GM19455 (cell line): ENCODE measurements around the gene IMPA2.
A peak's percentile ranks its signal among the peaks of the same experiment; 100 is the strongest.

Experiments
- ATAC-seq: cut with Tn5 transposase; IDR thresholded peaks from one replicate; pipeline ENCODE4 v1.9.1; 2021; ENCODE audit not compliant: unreplicated experiment

The IMPA2 gene

DNA sequence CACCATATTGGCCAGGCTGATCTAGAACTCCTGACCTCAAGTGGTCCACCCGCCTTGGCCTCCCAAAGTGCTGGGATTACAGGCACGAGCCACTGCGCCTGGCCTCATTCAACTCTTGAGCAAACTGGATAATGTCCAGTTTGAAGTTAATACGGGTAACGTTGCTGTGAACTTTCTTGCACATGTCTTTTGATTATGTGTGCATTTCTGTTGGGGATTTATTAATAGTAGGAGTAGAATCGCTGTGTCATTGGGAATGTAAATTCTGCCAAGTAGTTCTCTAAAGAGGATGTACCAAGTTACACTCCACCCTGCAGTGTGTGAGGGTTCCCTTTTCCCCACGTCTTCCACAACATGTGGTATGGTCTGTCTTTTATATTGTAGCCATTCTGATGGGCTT lies 6.2 kb downstream of the IMPA2 start:
- no peak for ATAC-seq

DNA sequence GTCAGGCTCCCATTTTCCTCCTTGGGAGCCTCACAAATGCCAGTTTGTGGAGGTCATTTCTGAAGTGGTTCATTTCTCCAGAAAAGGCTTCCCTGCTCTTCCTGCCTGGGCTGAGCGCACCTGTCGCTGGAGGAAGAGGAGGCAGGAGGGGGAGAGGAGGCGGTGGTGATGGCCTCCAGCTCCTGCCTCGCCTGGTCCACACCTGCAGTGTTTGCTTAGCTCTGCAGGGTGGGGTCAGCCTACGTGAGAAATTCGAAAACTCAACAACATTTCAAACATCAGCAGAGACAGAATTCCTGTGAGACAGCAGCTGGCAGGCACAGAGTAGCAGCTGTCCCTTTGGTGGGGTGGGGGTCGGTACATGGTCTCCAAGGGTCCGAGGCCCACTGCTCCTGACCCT lies 7.9 kb downstream of the IMPA2 start:
- ATAC-seq = no peak

DNA sequence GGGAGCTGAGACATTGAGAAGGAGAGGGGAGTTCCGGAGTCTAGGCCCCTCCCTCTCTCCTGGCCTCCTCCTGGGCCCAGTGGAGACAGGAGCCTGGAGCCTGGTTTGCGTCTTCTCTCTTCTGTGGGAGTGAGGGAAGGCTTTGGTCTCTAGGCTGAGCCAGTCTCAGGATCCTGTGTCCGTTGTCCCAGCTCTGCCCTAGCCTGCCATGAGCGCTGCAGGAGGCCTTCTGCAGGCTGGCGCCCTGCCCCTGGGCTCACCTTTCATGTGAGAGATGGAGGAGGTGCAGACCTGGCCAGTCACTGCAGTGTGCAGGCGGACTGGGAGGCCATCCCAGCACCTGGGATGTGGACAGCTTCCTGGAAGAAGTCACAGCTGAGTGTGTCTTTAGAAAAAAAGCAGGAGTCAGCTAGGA lies 8.7 kb downstream of the IMPA2 start:
- ATAC-seq = no peak

DNA sequence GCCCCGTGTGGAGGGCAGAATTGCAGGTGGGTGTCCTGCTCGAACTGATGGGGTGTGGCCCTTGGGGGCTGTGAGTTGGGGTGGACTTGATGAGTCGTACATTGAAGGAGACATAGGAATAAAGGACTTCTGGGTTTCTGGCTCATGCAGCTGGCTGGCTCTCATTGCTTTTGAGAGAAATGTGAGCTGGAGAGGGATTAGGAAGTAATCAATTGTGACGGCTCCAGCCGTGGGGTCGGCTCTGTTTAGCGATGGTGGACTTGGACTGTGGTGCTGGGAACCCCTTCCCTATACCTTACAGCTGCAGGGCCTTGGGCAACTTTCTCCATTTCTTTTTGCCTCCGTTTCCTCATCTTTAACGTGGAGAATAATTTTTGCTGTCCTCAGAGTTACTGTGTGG lies 9.2 kb downstream of the IMPA2 start:
- no peak for ATAC-seq

DNA sequence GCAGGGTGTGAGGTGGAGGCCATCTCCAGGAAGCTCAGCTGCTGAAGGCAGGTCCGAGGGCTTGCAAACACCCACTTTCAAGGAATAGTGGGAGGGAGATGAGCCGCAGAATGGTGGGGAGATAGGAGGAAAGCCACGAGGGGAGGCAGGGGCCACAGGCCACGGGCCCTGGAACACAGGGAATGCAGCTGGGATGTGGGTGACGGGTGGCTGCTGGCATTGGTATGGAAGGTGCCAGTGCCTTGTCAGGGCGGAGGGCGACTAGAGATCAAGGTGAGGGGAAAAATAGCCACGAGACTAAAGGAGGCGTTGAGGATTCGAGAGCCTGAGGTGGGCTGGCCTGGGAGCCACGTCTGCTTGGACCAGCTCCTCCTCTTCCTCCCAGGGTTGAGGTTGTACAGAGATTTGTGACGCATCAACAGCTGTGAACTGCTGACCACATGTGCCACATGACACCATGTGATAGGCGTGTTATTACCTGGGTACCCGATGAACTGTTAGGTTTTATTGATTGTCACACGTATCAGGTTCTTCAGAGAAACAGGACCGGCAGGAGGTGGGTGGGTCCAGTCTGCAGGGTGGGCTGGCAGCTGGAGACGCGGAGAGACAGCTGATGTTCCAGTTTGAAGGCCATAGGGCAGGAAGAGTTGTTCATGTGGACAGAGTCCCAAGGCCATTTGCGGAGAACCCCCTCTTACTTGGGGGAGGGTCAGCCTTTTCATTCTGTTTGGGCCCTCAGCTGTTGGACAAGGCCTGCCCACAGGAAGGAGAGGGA lies 9.9 kb downstream of the IMPA2 start:
- ATAC-seq = no peak

DNA sequence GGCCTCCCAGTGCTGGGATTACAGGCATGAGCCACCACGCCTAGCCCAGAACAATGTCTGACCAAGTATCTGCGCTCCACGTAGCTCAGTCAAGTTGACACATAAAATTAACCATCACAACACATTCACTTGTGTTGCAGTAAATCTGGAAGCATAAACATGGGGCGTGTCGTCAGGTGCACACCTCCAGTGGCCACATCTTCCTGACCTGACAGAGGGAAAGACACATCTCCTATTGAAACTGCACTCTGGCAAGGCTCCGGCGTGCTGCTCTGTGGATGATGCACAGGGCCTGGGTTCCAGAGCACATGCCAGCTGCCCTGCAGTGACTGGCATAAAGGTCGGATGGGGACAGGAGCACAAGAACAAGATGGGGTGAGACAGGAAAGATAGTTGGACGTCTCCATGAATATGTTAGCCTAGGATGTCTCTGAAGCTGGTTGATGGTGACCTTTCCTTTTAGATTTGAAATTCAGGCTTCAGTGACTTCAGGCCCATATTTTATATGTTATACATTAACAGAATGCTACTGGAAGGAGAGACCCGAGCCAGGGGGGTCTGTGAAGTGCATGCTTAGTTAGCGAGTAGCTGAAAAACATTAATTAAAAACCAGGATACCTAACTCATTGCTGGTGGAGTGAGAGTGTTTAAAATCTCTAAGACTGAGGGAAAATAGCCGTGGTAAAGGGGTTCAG lies 10.9 kb downstream of the IMPA2 start:
- ATAC-seq = no peak

DNA sequence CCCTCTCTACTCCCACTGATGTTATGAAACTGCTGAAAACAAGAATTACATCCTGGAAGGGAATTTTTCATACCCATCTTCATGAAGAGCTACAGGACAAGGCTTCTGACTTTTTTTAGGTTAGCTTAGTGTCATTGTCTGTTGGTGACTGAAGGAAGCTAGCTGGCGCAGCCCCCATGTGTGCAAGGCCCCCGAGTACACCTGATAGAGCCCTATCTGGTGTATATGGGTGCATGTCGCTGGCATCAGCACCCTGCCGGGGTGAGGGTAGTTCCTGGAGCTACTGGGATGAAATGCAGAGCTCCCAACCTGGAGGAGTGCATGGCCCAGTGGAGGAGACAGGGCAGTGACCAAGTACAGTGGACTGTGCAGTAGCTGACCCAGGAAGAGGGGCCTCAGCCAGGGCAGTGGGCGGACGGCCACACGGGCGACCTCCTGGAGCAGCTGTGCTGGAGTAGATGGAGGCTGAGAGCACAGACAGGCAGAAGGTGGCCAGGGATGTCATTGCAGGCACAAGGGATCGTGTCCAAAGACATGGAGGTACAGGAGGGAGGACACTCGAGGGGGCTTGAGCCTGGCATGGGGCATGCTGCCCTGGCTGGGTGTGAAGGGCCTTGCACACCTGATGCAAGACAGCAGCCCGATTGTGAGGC lies 12.1 kb downstream of the IMPA2 start:
- ATAC-seq = no peak

DNA sequence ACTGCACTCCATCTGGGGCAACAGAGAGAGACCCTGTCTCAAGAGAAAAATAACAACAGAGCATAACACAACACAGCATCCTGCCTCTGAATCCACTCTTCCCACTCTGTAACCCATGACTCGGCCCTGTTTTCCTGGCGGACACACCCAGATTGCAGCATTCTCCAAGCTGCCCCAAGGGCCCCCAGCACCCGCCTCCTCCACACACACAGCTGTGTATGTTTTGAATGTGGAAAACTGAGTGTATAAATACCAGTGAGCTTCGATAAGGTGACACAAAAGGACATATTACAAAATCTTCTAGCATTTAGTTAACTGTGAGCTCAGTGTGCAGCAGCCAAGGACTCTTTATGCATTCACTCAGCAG lies 13.0 kb downstream of the IMPA2 start:
- no peak for ATAC-seq

DNA sequence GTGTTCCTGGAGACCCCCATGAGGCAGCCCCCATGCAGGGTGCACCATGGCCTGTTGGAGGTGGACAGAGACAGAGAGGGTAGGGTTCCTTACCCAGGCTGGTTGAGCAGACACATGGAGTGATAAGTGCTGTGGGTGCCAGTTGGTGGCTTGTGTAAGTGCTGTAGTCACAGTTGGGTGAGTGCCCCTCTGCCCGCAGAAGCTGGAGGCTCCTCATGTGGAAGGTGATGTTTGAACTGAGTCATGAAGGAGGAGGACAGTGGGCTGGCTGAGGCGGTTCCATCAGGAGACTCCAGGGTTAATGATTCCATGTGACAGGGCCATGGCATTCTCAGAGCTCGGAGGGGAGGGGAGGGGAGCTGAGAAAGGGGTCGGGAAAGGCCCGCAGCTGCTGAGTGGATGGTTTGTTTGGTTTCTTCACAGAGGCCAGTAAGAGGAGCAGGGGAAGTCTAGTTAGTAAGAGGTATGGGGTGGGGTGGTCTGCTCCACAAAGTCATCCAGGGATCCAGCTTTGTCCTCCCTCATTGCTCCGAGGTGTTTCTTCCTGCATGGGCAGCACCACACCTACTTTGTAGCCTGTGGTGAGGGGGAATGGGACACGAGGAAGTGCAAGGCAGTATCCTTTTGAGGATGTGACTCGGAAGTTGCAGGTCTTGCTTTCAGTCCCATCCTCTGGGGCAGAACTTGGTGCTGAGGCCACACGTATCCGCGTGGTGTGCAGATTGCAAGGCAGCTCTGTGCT lies 13.6 kb downstream of the IMPA2 start:
- no peak for ATAC-seq

DNA sequence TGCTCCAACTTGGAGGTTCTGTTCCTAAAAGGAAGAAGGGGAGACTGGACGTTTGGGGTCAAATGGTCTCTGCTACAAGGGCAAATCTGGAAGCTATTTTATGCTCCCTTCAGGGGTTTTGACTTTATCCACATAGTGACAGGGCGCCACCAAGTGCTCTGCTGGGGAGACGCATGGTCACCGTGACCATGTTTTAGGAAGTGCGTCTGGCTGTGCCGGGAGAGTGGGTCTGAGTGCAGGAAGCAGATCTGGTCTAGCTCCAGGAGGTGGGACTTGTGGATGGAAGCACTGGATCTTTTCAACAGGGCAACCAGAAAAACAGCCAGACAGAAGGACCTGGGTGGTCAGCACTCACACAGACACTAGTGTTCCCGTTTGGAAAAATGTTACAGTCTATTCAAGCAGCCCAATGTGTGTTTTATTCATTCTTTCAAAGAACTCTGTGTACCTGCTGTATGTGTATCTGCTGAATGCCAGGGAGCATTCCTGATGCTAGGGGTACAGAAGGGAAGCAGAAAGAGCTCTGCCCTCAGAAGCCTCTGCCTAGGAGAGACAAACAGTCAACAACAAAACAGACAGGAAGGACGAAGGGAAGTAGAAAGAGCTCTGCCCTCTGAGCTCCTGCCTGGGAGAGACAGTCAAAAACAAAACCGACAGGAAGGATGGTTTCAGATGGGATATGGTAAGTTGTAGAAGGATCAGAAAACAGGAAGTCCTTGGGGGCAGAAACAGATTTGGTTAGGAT lies 14.3 kb downstream of the IMPA2 start:
- peak; percentile 82 for ATAC-seq

DNA sequence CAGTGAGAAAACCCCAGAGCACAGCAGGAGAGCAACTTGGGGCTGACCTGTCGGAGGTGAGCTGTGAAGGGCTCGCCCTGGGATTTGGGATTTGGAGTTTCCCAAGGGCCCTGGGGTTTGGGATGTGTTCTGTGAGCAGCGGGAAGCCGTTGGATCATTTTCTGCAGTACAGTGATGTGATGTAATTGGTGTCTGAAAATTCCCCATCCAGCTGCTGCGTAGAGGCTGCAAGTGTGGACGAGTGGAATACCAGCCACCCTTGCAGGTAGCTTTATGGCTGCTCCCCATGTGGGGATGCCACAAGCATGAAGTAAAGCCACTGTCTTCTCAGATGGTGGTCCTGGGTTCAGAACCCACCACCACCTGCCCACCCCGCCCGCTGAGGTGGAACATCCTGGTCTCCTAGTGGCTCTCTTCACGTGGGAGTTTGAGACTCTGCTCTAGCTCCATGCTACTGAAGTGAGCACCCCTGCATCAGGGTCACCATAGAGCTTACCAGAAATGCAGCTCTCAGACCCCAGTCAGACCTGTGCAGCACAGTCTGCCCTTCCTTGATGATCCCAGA lies 15.0 kb downstream of the IMPA2 start:
- no peak for ATAC-seq

DNA sequence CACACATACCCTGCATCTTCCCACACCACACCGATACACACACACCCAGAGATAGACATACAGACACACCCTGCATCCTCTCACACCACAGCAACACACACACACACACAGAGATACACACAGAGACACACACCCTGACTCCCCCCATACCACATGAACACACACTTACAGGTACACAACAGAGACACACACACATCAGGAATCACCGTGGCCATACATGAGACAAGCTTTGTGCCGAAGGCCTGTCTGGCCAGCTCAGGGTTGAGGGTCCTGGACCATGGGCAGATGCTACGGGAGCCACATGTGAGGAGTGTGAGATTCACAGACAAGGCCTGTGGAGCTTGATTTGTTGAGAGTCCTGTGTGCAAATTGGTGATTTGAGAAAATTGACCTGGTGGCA lies 15.6 kb downstream of the IMPA2 start:
- no peak for ATAC-seq

DNA sequence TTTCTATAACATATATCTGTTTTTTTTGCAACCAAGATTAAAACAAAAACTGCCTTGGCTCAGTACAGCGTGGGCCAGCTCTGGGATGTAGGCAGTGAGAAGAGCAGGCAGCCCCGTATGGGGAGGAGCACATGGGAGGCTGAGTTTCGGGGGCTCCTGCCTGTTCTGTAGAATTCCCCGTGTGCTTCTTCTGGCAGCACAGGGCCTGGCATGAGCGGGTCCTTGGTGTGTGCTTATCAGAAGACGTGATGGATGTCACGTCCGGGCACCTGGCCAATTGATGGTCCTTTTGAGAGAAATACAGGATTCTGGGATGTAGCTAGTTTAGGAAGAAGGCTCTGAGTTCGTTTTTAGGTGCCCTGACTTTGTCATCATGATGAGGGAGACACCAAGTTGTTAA lies 16.2 kb downstream of the IMPA2 start:
- no peak for ATAC-seq

DNA sequence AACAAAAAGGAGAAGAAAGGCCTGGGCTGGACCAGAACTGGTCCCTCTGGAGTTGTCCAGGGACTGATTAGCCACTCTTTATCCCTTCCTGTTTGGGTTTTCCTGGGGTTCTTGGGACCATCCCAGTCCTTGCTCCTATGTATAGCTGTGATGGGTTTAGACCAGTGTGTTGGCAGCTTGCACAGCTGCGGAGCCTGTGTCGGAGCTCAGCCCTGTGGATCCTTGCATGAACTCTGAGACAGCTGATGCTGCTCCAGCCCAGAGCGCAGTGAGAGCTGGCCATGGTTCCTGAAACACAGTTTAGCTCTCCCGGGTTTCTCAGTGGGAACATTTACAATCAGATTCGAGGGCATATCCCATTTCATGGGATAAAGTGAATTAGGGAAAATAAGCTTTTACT lies 16.9 kb downstream of the IMPA2 start:
- ATAC-seq = no peak

DNA sequence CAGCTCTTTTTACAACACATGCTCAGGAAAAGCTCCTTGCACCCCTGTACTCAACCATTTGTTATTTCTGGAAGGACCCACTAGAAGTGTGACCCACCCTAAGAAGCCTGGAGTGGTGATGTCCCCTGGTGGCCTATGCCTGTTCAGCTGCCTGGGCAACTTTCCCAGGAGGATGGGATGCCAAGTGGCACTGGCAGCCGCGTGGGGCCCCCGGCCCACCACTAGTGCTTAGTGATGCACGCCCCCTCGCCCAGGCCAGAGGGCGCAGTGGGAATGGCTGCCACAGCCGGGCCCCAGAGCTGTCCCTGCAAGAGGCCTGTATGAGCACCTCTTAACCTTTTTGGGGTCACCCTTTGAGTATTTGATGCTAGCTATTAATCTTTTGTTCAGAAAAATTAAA lies 18.1 kb downstream of the IMPA2 start:
- no peak for ATAC-seq

DNA sequence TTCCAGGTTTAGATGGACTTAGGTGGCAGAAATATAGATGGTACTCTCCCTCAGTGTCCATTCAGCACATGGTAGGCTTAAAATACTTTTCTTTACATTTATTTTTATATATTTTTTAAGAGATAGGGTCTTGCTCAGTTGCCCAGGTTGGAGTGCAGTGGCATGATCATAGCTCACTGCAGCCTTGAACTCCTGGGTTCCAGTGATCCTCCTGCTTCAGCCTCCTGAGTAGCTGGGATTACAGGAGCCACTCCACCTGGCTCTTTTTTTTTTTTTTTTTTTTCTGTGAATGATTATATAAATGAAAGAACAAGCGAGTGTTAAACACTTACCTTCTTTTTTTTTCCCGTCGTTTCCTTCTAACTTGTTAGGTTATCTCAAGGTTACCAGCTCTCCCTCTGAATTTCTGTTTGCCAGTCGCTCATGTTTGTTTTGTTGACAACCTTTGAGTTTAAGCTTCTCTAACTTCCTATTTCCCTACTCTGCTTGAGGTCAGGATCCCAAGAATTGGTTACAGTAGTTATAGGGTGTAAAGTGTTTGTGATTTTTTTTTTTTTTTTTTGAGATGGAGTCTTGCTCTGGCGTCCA lies 18.9 kb downstream of the IMPA2 start:
- ATAC-seq = no peak

DNA sequence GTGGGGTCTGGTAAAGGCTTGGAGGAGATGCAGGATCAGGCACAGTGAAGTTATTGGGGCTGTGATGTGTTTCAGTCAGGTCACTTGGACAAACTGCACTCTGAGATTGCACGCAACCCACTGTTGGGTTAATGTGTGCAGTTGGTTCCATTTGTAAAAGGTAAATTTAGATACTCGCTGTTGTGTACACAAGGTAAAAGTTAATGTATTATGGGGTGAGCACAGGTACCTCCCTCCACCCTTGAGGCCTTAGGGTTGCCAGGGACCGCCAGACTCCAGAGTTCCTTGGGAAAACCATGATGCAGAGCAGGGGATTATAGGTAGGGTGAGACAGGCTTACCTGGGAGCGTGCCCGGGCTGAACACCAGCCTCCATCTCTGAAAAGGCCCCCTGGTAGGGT lies 20.1 kb downstream of the IMPA2 start:
- ATAC-seq = no peak

DNA sequence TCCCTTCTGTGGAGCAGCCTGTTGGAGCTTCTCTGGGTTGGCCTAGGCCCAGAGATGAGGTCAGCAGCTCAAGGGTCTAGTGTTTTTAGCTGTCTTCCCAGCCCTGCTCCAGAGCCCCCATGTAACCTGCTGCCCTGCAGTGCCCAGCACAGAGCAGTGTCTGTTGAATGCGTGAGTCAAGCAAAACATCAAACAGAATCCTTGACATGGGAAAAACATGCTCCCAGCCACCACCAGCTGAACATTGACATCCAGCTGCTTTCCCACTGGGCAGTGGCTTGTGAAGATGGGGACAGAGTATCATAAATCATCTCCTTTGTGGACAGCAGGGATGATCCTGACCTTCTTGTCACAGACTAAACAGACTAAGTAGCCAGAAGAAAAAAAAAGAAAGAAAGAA lies 22.6 kb downstream of the IMPA2 start:
- no peak for ATAC-seq

DNA sequence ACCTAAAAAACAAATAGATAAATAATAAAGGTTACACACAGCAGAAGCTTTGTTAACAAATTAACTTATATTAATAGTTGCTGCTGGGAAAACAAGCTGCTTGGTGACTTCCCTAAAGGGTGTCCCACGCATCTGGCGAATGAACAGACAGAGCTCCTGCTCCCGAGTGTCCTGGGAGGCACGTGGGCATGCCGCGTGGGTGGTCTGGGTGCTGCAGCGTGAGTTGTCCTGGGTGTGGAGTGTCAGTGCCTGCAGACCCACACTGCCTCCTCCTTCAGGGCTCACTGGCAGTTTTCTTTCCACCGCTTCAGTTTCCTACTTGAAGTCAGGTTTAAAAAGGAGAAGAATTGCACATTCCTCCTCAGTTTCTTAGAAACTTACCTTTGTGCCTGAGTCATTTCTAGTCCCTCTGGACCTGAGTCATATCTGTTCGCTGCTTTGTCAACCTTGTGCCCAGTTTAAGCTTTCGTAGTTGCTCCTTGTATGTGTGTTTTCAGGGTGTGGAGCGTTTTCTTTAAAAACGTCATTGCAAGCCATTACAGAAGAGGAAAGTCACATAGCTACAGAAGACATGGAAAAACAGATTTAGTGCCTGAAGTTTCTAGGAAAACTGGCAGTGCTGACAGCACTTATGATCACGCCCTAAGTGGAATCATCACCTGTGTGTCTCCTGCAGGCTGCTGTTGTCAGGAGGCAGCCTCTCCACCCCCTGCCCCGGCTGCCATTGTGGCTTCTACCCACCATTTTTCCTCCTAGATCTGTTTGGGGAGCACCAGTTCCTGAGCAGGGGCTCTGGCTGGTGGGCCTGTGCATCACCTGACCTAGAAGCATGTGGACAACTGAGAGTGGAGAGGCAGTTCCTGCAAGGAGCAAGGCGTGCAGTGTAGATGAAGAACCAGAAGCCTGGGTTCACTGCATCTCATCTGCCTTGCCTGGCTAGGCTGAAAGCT lies 24.5 kb downstream of the IMPA2 start:
- ATAC-seq = no peak
